Measurements from ENCODE around the gene CD28.

GRCh38 chr2:203718087-203718486 is 11.6 kb downstream of the CD28 start:
- no peak for TF ChIP-seq CTCF (IDR thresholded peaks at IDR 0.05)
- TF ChIP-seq POLR2A (IDR thresholded peaks at IDR 0.05): no peak
- no peak for TF ChIP-seq POLR2AphosphoS5 (IDR thresholded peaks at IDR 0.05)

All from prostate gland (tissue), 2 donors.